ENCODE results near the gene CTBP1.

CTBP1 gene

DNA sequence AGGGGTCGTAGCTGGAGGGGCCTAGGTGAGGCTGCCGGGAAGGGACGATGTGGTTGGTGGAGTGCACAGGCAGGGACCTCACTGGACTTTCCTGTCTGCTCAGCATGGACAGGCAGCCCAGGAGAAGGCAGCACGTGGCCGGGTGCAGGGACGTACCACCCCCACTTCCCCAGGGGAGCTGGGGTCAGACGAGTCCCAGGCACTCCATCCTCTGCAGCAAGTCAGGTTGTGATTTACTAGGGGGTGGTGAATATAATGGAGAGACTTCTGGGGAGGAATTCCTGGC lies 1.5 kb upstream of the CTBP1 start:
- no peak for DNase-seq (ENCODE audit: low read depth, low spot score)

- DNase-seq (ENCODE audit: low read depth, low spot score), result peak; percentile 26
Observed at GRCh38 chr4:1249731-1250526, 999 bp upstream of the CTBP1 start.

GRCh38 chr4:1249148-1249730 lies 309 bp upstream of the CTBP1 start:
- peak; percentile 50 for DNase-seq (ENCODE audit: low read depth, low spot score)

- DNase-seq (ENCODE audit: low read depth, low spot score), result no peak
Observed at GRCh38 chr4:1247864-1248244, 1.1 kb downstream of the CTBP1 start.

DNA sequence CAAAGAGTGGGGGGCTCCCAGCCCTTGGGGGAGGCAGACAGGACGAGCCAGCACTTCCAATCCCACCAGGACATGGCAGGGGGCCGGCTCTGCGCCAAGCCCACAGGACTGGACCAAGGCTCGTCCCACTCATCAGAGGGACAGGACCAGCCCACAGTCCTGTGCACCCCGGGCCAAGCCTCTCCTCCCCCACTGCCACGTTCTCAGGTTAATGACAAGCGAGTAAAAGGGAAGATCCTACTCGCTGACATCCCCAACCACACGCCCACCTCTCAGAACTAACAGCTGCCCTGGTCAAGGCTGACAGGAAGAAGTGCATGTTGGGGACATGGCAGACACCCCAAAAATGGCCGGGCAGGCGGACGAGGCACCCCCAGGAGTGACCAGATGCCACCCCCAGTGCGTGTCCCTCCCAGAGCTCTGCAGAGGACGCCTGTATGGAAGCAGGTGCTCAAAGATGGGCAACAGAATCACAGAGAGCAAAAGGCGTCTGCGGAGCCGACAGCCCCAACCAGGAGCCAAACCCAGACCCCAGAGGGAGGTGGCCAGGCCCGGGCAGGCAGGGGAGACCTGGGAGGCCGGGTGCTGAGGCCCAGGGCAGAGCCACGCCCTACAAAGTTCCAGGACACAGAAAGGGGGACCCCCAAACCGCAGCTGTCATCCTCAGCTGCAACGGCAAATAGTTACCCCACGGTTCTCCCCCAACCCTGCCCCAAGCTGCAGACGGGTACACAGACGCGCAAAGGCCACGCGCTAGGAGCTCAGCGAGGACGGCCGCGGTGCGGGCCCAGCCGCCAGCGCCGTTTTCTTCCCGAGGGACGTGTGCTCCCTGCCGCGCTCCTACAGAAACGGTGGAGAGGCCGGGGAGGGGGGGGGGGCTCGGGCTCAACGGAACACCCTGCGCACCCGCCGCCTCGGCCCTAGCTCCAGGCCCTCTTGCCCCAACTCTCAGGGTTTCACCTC lies 1.7 kb downstream of the CTBP1 start:
- peak; percentile 16 for DNase-seq (ENCODE audit: low read depth, low spot score)

GRCh38 chr4:1246111-1246881 lies 2.6 kb downstream of the CTBP1 start:
- peak; percentile 48 for DNase-seq (ENCODE audit: low read depth, low spot score)

DNA sequence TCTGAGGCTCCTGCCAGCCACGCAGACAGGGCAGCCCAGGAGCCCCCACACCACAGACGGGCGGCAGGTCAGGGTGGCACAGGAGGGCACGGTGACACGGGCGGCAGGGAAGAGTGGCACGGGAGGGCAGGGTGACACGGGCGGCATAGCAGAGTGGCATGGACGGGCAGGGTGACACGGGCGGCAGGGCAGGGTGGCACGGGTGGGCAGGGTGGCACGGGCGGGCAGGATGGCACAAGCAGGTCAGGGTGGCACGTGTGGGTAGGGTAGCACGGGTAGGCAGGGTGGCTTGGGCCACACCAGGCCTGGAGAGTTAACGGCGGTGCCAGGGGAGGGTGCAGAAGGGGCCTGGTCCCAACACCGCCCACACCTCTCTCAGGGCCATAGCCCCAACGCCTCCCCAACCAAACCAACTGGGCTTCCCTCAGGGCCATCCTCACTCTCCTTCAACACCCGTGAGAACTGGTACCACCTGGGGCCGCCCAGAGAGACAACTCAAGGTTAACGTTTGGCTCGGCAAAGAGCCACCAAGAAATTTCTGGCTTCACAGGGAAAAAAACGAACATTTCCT lies 3.4 kb downstream of the CTBP1 start:
- no peak for DNase-seq (ENCODE audit: low read depth, low spot score)

GRCh38 chr4:1244978-1245471 lies 3.9 kb downstream of the CTBP1 start:
- no peak for DNase-seq (ENCODE audit: low read depth, low spot score)

DNA sequence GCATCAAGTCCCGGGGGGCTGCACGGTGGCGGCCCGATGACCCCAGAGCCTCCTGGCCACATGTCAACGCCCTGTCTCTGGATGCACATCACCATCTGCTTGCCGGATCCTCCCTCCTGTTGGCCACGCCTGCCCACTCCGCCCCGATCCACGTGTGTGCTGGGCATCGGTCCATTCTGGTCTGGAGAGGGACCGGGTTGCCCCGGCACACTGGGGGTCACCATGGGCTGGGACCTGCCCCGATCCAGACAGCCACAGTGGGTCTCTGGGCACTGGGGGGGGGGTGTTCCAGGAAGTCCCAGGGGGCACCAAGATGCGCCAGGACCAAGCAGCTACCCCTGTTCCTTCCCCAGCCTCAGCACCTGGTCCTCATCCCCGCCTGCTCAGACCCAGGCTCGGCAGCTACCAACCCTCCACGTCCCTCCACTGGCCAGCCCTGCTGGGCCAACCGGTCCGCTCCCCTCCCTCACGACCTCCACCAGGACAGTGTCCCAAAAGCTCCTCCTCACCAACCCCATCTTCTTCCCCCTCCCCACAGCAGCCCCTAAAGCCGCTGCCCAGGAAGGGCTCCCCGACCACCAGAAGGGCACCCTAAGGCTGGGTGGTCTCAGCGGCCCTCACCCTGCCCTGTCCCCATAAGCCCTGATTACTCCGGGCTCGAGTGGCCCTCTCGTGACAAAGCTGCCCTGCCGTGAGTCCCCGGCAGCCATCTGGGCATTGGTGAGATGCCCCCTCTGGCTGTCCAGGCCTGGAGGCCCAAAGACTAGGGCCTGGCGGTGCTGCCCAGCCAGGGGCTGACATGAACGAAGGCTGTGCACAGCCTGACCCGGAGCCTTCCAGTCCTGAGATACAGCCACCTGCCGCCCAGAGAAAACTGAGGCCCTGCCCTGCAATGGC lies 4.6 kb downstream of the CTBP1 start:
- DNase-seq (ENCODE audit: low read depth, low spot score), result no peak

DNA sequence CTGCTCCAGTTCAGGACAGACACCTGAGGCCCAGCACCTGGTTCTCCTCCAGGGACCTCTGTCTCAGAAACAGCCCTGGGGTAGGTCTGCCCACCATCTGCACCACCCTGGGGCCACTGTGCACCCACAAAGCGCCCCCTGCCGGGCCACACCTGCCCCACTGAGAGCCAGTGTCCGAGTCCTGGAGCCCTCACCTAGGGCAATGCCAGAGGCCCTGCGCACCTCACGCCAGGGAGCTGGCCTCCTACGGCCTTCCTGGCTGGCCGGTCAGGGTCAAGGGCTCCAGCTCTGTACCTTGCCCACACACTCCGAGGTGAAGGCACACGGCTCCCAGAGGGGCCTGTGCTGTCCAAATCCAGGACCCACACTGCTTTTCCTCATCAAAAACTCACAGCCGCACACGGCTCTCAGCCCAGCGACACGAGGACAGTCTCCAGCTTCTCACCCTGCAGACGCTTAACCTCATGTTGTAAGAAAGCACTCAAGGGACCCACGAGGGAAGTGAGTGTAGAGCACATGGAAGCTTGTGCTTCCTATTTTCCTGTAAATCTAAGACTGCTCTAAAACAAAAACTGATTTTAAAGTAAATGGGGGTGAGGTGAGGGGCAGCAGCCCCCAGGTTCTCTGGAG lies 5.4 kb downstream of the CTBP1 start:
- DNase-seq (ENCODE audit: low read depth, low spot score), result no peak

- DNase-seq (ENCODE audit: low read depth, low spot score), result no peak
Observed at GRCh38 chr4:1242506-1243450, 6.2 kb downstream of the CTBP1 start.

- DNase-seq (ENCODE audit: low read depth, low spot score), result no peak
Observed at GRCh38 chr4:1241936-1242505, 6.9 kb downstream of the CTBP1 start.

GRCh38 chr4:1241466-1241935 lies 7.4 kb downstream of the CTBP1 start:
- no peak for DNase-seq (ENCODE audit: low read depth, low spot score)

DNA sequence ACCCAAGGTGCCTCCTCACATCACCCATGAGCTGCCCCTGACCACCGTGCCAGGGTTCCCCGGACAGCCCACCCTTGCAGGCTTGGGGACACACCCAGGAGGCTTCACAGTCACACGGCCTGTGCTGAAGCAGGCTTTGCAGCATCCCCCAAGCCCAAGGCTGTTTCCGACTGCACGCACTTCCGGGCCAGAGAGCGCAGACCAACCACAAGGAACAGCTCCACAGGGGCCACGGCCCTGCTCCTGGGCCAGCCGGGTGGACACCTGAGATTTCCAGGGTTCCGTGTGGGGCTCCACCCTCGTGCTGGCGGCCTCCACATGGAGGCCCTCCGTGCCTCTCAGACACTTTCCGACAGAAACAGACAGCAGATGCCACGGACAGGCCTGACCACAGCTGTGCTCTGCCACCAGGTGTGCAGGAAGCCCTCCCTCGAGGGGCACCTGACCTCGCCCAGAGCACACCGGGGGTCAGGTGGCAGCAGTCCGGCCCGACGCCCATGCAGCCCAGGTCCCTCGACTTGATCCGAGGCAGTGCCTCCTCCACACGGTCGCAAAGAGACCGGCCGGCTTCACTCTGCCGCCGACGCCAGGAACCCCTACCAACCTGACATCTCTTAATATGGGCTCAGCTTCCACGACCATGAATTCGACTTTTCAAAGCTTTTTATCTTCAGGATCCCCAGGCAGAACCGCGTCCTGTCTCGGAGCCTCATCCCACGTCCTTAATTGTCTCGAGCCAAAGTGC lies 8.0 kb downstream of the CTBP1 start:
- no peak for DNase-seq (ENCODE audit: low read depth, low spot score)

DNA sequence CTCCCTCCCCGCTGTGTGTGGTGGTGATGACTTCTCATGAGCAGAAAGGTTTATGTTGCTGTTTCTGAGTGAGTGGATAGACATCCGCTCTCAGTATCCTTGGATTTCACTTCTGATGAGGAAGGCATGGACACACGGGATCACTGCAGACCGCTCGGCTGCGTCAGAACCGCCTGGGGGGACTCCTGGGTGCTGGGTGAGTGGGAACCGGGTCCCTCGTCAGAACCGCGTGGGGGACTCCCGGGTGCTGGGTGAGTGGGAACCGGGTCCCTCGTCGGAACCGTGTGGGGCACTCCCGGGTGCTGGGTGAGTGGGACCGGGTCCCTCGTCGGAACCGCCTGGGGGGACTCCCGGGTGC lies 9.0 kb downstream of the CTBP1 start:
- DNase-seq (ENCODE audit: low read depth, low spot score), result no peak

DNA sequence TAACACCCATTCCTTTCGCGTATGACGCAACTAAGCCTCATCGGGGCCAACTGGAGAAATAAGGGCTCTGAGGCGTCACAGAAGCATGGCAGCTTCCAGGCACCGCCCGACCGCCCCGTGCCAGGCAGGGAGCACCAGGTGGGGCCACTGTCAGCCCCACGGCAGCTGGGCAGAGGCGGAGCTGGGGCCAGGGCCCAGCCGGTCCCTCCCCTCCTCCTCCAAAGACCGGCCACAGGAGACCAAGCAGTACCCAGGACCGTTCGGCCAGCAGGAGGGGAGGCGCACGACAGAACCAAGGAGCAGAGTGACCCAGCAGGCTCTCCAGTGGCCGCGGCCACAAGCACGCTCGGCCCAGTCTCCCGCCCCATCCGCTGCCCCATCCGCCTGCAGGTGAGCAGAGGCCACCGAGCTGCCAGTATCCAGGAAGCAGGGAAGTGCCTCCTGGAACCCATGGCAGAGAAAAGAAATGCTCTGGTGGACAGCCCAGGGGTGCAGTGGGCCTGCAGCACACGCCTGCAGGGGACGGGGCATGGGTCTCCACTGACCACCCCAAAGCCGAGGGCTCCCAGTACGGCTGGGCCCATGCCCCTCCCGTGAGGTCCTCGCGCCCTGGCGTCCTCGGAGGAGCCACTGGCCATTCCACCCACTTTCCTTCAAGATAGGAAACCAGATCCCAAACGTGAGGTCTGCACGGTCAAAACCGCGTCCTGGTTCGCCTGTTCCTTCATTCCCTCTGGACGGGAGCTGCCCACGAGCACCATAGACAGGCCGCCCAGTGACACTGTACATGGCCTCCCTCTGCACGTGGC lies 9.6 kb downstream of the CTBP1 start:
- DNase-seq (ENCODE audit: low read depth, low spot score), result no peak

GRCh38 chr4:1238676-1239000 lies 10.3 kb downstream of the CTBP1 start:
- no peak for DNase-seq (ENCODE audit: low read depth, low spot score)
